IPS-18a (cell line): ENCODE data around the gene TMEM245.
"Not testable (repeated sequence)": the region's sequence is repeated elsewhere in the genome, so short reads cannot be mapped to it uniquely, and the experiment has no call there.

ENCODE experiments used
- H3K27ac ChIP-seq: one replicate; pipeline ENCODE4 v1.5.1; 2013; ENCODE audit warnings: low read length
- H3K27me3 ChIP-seq: one replicate; pipeline ENCODE4 v1.6.1; 2013; ENCODE audit warnings: mild to moderate bottlenecking, low read length; ENCODE audit not compliant: control insufficient read depth, insufficient read depth
- H3K36me3 ChIP-seq: one replicate; pipeline ENCODE4 v1.6.1; 2013; ENCODE audit warnings: low read depth, low read length; ENCODE audit not compliant: control insufficient read depth
- H3K4me1 ChIP-seq: one replicate; pipeline ENCODE4 v1.6.1; 2013; ENCODE audit warnings: low read depth, low read length; ENCODE audit not compliant: control insufficient read depth
- H3K4me3 ChIP-seq: one replicate; pipeline ENCODE4 v1.5.1; 2013; ENCODE audit warnings: low read length
- H3K9ac ChIP-seq: one replicate; pipeline ENCODE4 v1.6.1; 2013; ENCODE audit warnings: mild to moderate bottlenecking, low read length, moderate library complexity
- H3K9me3 ChIP-seq: one replicate; pipeline ENCODE4 v1.6.1; 2013; ENCODE audit warnings: low read depth, low read length; ENCODE audit not compliant: control insufficient read depth

Gene TMEM245

GRCh38 chr9:109083141-109083540 is 36.6 kb downstream of the TMEM245 start:
- Histone ChIP-seq H3K9me3 (no peaks in the 10 kb centered on the region), H3K4me1 (no peaks in the 10 kb centered on the region), H3K27me3 (no peaks in the 10 kb centered on the region), H3K4me3 (no peak overlapping the region), H3K27ac (no peak overlapping the region), H3K9ac (no peak overlapping the region), H3K36me3 (peaks cover 60% of the 10 kb centered on the region)

GRCh38 chr9:109082091-109082620 is 37.6 kb downstream of the TMEM245 start:
- Histone ChIP-seq H3K27me3 (no peaks in the 10 kb centered on the region), H3K4me3 (no peak overlapping the region), H3K36me3 (peaks cover 59% of the 10 kb centered on the region), H3K9ac (no peak overlapping the region), H3K9me3 (no peaks in the 10 kb centered on the region), H3K4me1 (no peaks in the 10 kb centered on the region), H3K27ac (no peak overlapping the region)

GRCh38 chr9:109074236-109074889 is 45.4 kb downstream of the TMEM245 start:
- Histone ChIP-seq H3K27me3 (no peaks in the 10 kb centered on the region), H3K36me3 (peaks cover 56% of the 10 kb centered on the region), H3K4me3 (no peak overlapping the region), H3K4me1 (no peaks in the 10 kb centered on the region), H3K9me3 (no peaks in the 10 kb centered on the region), H3K27ac (no peak overlapping the region), H3K9ac (no peak overlapping the region)

GRCh38 chr9:109072821-109073435 is 46.8 kb downstream of the TMEM245 start:
- no peaks in the 10 kb centered on the region for H3K9me3 ChIP-seq
- H3K27ac ChIP-seq: no peak overlapping the region
- H3K4me1 ChIP-seq: no peaks in the 10 kb centered on the region
- no peaks in the 10 kb centered on the region for H3K27me3 ChIP-seq
- H3K4me3 ChIP-seq: no peak overlapping the region
- H3K9ac ChIP-seq: no peak overlapping the region
- H3K36me3 ChIP-seq: peaks cover 55% of the 10 kb centered on the region

GRCh38 chr9:109072133-109072692 is 47.5 kb downstream of the TMEM245 start:
- no peaks in the 10 kb centered on the region for H3K9me3 ChIP-seq
- H3K27me3 ChIP-seq: no peaks in the 10 kb centered on the region
- no peak overlapping the region for H3K9ac ChIP-seq
- peaks cover 50% of the 10 kb centered on the region for H3K36me3 ChIP-seq
- H3K4me1 ChIP-seq: no peaks in the 10 kb centered on the region
- H3K27ac ChIP-seq: no peak overlapping the region
- H3K4me3 ChIP-seq: no peak overlapping the region

GRCh38 chr9:109068764-109069163 is 51.0 kb downstream of the TMEM245 start:
- Histone ChIP-seq H3K4me3 (no peak overlapping the region), H3K36me3 (peaks cover 57% of the 10 kb centered on the region), H3K27ac (no peak overlapping the region), H3K27me3 (no peaks in the 10 kb centered on the region), H3K4me1 (no peaks in the 10 kb centered on the region), H3K9me3 (no peaks in the 10 kb centered on the region), H3K9ac (no peak overlapping the region)

- no peaks in the 10 kb centered on the region for H3K4me1 ChIP-seq
- no peaks in the 10 kb centered on the region for H3K27me3 ChIP-seq
- H3K9me3 ChIP-seq: no peaks in the 10 kb centered on the region
- H3K9ac ChIP-seq: no peak overlapping the region
- H3K4me3 ChIP-seq: no peak overlapping the region
- no peak overlapping the region for H3K27ac ChIP-seq
- peaks cover 58% of the 10 kb centered on the region for H3K36me3 ChIP-seq
Observed at GRCh38 chr9:109064963-109065702, 54.6 kb downstream of the TMEM245 start.

- Histone ChIP-seq H3K36me3 (peaks cover 56% of the 10 kb centered on the region), H3K27ac (no peak overlapping the region), H3K4me3 (no peak overlapping the region), H3K4me1 (no peaks in the 10 kb centered on the region), H3K9me3 (no peaks in the 10 kb centered on the region), H3K27me3 (no peaks in the 10 kb centered on the region), H3K9ac (no peak overlapping the region)
Observed at GRCh38 chr9:109063760-109064159, 56.0 kb downstream of the TMEM245 start.

GRCh38 chr9:109062543-109062942 is 57.2 kb downstream of the TMEM245 start:
- Histone ChIP-seq H3K27me3 (no peaks in the 10 kb centered on the region), H3K36me3 (peaks cover 47% of the 10 kb centered on the region), H3K27ac (no peak overlapping the region), H3K9ac (no peak overlapping the region), H3K9me3 (no peaks in the 10 kb centered on the region), H3K4me3 (no peak overlapping the region), H3K4me1 (no peaks in the 10 kb centered on the region)

- no peaks in the 10 kb centered on the region for H3K4me1 ChIP-seq
- H3K9me3 ChIP-seq: no peaks in the 10 kb centered on the region
- no peak overlapping the region for H3K9ac ChIP-seq
- peaks cover 59% of the 10 kb centered on the region for H3K36me3 ChIP-seq
- H3K27me3 ChIP-seq: no peaks in the 10 kb centered on the region
- no peak overlapping the region for H3K4me3 ChIP-seq
- no peak overlapping the region for H3K27ac ChIP-seq
Observed at GRCh38 chr9:109060191-109060590, 59.6 kb downstream of the TMEM245 start.

GRCh38 chr9:109053121-109053520 is 66.6 kb downstream of the TMEM245 start:
- not testable (repeated sequence) for H3K4me3 ChIP-seq, H3K9ac ChIP-seq, H3K27me3 ChIP-seq, H3K4me1 ChIP-seq, H3K9me3 ChIP-seq
- Histone ChIP-seq H3K27ac (peak overlapping the region; percentile 13), H3K36me3 (peaks cover 79% of the 10 kb centered on the region)
